ENCODE data around the gene PTK6. TPM values are rescaled to one million over a fixed set of nuclear protein-coding genes. Genes with fewer than 3 reads are reported as not detected.
A peak's percentile ranks its signal among the peaks of the same experiment; 100 is the strongest.

The PTK6 gene
- total and polyA plus RNA-seq, 2 of the 13 experiments (the other 11 are each of a cell fraction or from before 2014, with no cell fraction given): 0.08 TPM; not detected in 1

- FAIRE-seq (no peak), DNase-seq (ENCODE audit: low spot score) (no peak), ATAC-seq (no peak)
- H4K20me1 ChIP-seq (ENCODE audit: insufficient read depth, low read length): no peaks in the 10 kb centered on the region
- TF ChIP-seq, protein P1, sequence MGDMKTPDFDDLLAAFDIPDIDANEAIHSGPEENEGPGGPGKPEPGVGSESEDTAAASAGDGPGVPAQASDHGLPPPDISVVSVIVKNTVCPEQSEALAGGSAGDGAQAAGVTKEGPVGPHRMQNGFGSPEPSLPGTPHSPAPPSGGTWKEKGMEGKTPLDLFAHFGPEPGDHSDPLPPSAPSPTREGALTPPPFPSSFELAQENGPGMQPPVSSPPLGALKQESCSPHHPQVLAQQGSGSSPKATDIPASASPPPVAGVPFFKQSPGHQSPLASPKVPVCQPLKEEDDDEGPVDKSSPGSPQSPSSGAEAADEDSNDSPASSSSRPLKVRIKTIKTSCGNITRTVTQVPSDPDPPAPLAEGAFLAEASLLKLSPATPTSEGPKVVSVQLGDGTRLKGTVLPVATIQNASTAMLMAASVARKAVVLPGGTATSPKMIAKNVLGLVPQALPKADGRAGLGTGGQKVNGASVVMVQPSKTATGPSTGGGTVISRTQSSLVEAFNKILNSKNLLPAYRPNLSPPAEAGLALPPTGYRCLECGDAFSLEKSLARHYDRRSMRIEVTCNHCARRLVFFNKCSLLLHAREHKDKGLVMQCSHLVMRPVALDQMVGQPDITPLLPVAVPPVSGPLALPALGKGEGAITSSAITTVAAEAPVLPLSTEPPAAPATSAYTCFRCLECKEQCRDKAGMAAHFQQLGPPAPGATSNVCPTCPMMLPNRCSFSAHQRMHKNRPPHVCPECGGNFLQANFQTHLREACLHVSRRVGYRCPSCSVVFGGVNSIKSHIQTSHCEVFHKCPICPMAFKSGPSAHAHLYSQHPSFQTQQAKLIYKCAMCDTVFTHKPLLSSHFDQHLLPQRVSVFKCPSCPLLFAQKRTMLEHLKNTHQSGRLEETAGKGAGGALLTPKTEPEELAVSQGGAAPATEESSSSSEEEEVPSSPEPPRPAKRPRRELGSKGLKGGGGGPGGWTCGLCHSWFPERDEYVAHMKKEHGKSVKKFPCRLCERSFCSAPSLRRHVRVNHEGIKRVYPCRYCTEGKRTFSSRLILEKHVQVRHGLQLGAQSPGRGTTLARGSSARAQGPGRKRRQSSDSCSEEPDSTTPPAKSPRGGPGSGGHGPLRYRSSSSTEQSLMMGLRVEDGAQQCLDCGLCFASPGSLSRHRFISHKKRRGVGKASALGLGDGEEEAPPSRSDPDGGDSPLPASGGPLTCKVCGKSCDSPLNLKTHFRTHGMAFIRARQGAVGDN (CRISPR knock-in tag; IDR thresholded peaks at IDR 0.05): peak; percentile 4; the same call in 1 of the 2 replicates
- TF ChIP-seq GABPA (IDR thresholded peaks at IDR 0.05; ENCODE audit: low read depth, low read length) (0 out of 2 replicates have a peak, but pooled peaks have one; percentile 6), GABPA (CRISPR knock-in tag; IDR thresholded peaks at IDR 0.05; ENCODE audit: low read depth) (no peak), ZNF333 (CRISPR knock-in tag; IDR thresholded peaks at IDR 0.05; ENCODE audit: borderline replicate concordance) (0 out of 2 replicates have a peak, but pooled peaks have one; percentile 48), ZNF883 (CRISPR knock-in tag; IDR thresholded peaks at IDR 0.05; ENCODE audit: not compliant biosample characterization) (peak; percentile 55), ZNF275 (CRISPR knock-in tag; IDR thresholded peaks at IDR 0.05; ENCODE audit: borderline replicate concordance) (no peak), RFXAP (CRISPR knock-in tag; IDR thresholded peaks at IDR 0.05; ENCODE audit: borderline replicate concordance) (no peak), FOXM1 (CRISPR knock-in tag; IDR thresholded peaks at IDR 0.05) (no peak), NONO (IDR thresholded peaks at IDR 0.05) (no peak), NONO (CRISPR knock-in tag; conservative IDR thresholded peaks at IDR 0.05) (no peak), MTF1 (CRISPR knock-in tag; IDR thresholded peaks at IDR 0.05) (no peak), ZNF136 (CRISPR knock-in tag; IDR thresholded peaks at IDR 0.05; ENCODE audit: low read depth) (no peak), CENPX (CRISPR knock-in tag; IDR thresholded peaks at IDR 0.05) (no peak), MTA1 (CRISPR knock-in tag; IDR thresholded peaks at IDR 0.05; ENCODE audit: borderline replicate concordance) (0 out of 2 replicates have a peak, but pooled peaks have one; percentile 15), GATAD1 (CRISPR knock-in tag; IDR thresholded peaks at IDR 0.05) (no peak)
- TF ChIP-seq, protein P2, sequence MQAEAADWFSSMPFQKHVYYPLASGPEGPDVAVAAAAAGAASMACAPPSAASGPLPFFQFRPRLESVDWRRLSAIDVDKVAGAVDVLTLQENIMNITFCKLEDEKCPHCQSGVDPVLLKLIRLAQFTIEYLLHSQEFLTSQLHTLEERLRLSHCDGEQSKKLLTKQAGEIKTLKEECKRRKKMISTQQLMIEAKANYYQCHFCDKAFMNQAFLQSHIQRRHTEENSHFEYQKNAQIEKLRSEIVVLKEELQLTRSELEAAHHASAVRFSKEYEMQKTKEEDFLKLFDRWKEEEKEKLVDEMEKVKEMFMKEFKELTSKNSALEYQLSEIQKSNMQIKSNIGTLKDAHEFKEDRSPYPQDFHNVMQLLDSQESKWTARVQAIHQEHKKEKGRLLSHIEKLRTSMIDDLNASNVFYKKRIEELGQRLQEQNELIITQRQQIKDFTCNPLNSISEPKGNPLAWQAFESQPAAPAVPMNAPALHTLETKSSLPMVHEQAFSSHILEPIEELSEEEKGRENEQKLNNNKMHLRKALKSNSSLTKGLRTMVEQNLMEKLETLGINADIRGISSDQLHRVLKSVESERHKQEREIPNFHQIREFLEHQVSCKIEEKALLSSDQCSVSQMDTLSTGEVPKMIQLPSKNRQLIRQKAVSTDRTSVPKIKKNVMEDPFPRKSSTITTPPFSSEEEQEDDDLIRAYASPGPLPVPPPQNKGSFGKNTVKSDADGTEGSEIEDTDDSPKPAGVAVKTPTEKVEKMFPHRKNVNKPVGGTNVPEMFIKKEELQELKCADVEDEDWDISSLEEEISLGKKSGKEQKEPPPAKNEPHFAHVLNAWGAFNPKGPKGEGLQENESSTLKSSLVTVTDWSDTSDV (CRISPR knock-in tag; IDR thresholded peaks at IDR 0.05): 0 out of 2 replicates have a peak, but pooled peaks have one; percentile 51
- 59% methylated on average over 22 of the region's 22 CpGs for WGBS (ENCODE audit: low lambda C conversion rate)
- no peak overlapping the region for H3K4me2 ChIP-seq (ENCODE audit: low read depth, low read length)
- peaks cover 0 to 12% of the 10 kb centered on the region in 2 experiments; a peak in 2 of 5 replicates for H3K27me3 ChIP-seq (ENCODE audit: control insufficient read depth in 1 of 2, insufficient read depth in 2 of 2, low read length in 2 of 2)
- POLR2A ChIA-PET: no interaction called here
- no peaks in the 10 kb centered on the region for H3K9me3 ChIP-seq (ENCODE audit: low read length)
- no peak overlapping the region for H3K9ac ChIP-seq (ENCODE audit: insufficient read depth, low read depth, low read length)
- H3K27ac ChIP-seq (ENCODE audit: extremely low read length, insufficient read depth, low read length): no peak overlapping the region
- H3K36me3 ChIP-seq (replicated peaks in 1 of 2; ENCODE audit: control insufficient read depth in 1 of 2, insufficient read depth in 2 of 2, low read length in 2 of 2): peaks cover 4 to 6% of the 10 kb centered on the region in 2 experiments; a peak in 3 of 5 replicates
- in situ Hi-C loops (cut with HindIII; ENCODE audit: extremely low pct_ligation_motif_present, low pct_unique_long_range_greater_than_20kb): no loop called here
- CTCF ChIA-PET (ENCODE audit: low intra/inter-chr PET ratio, low total read pairs): no interaction called here
- intact Hi-C loops (cut with micrococcal nuclease; ENCODE audit: unreplicated experiment): no loop called here
- no TSS peak for BruUV-seq (replicated peaks)
- H2AFZ ChIP-seq (ENCODE audit: low read length): no peak overlapping the region
- no peaks in the 10 kb centered on the region for H3K79me2 ChIP-seq (ENCODE audit: insufficient read depth, low read length)
- H3K4me1 ChIP-seq (ENCODE audit: insufficient read depth, low read length): peaks cover 37% of the 10 kb centered on the region
- no peak overlapping the region for H3K4me3 ChIP-seq (replicated peaks in 1 of 3; ENCODE audit: insufficient read depth in 1 of 3, low read depth in 2 of 3, low read length in 3 of 3)
These were observed 48.7 kb upstream of the PTK6 start for GRCh38 chr20:63585616-63586565.

Data from HepG2 (cell line).